Activated CD8-positive, alpha-beta T cell treated with anti-CD3 and anti-CD28 coated beads for 36 hours (primary cell): Measurements from ENCODE around the gene PHTF1. TPM values are rescaled to one million over a fixed set of nuclear protein-coding genes. Genes with fewer than 3 reads are reported as not detected.

Experiments used
- ATAC-seq: fragments of 200-7000 bp; cut with Tn5 transposase; one replicate; pipeline ENCODE4 v1.10.0; 2021; ENCODE audit warnings: mild to moderate bottlenecking, moderate library complexity
- CTCF ChIA-PET: fragments of 350-600 bp; sonication (Branson Sonifier 250); formaldehyde crosslinking; loops from one replicate; lab custom pipeline; 2021; ENCODE audit warnings: antibody characterized with exemption; lab: Charles Lee
- POLR2A ChIA-PET: fragments of 350-600 bp; sonication (Branson Sonifier 250); formaldehyde crosslinking; loops from one replicate; lab custom pipeline; 2021; ENCODE audit warnings: antibody characterized with exemption; lab: Charles Lee
- DNase-seq: peaks from one replicate; pipeline ENCODE4 v3.0.0-alpha.2; 2020
- H3K27ac Mint-ChIP-seq: one replicate; pipeline ENCODE4 v1.8.0; 2021; ENCODE audit warnings: mild to moderate bottlenecking, mixed read lengths
- H3K27me3 Mint-ChIP-seq: one replicate; pipeline ENCODE4 v1.8.0; 2021; ENCODE audit warnings: mixed read lengths
- H3K36me3 Mint-ChIP-seq: one replicate; pipeline ENCODE4 v1.8.0; 2021; ENCODE audit warnings: low read depth, mixed read lengths
- H3K4me1 Mint-ChIP-seq: one replicate; pipeline ENCODE4 v1.8.0; 2021; ENCODE audit warnings: low read depth, mixed read lengths
- H3K4me3 Mint-ChIP-seq: one replicate; pipeline ENCODE4 v1.8.0; 2021; ENCODE audit warnings: mild to moderate bottlenecking, moderate library complexity, mixed read lengths
- H3K9me3 Mint-ChIP-seq: one replicate; pipeline ENCODE4 v1.8.0; 2021; ENCODE audit warnings: mixed read lengths
- CTCF ChIP-seq: fragments of 200-600 bp; IDR thresholded peaks from one replicate; pipeline ENCODE4 v1.8.0; 2022; ENCODE audit warnings: antibody characterized with exemption, mild to moderate bottlenecking
- intact Hi-C: fragments of 100-400 bp; cut with micrococcal nuclease; formaldehyde crosslinking; loops from one replicate; pipeline ENCODE4 v1.10.0; 2022
- total RNA-seq, 2 experiments: library from RNA; stranded (reverse); gene quantifications; one replicate each; pipeline ENCODE4 v1.2.3, GENCODE V29; 2021

Gene PHTF1
- total RNA-seq, 2 experiments from 2014 or later, result 13.1 to 14.4 TPM

DNA sequence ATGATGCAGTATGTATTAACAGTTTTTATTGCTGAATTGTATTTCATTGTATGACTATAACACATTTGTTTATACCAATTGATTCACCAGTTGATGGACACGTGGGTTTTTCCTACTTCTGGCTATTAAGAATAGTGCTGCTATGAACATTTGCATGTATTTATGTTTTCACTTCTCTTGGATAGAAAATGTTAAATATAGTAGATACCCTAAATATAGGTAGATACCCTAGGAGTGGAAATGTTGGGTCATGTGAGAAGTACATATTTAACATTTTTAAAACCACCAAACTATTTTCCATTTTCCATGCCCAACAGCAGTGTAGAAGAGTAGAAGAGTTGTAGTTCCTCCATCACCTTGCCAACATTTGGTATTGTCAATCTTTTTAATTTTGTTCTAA lies 7.8 kb downstream of the PHTF1 start:
- no peaks in the 10 kb centered on the region for H3K27me3 Mint-ChIP-seq
- CTCF ChIA-PET, result no interaction called here
- DNase-seq (no peak), ATAC-seq (no peak)
- POLR2A ChIA-PET, result interaction anchor here (0.5 kb wide), 1 partner anchor 539 kb away, joined by 3 read pairs; no protein-coding TSS in a partner anchor
- H3K9me3 Mint-ChIP-seq, result no peaks in the 10 kb centered on the region
- TF ChIP-seq CTCF, result no peak
- peaks cover 21% of the 10 kb centered on the region for H3K36me3 Mint-ChIP-seq
- intact Hi-C loops, result no loop called here
- no peak overlapping the region for H3K4me3 Mint-ChIP-seq
- peaks cover 8% of the 10 kb centered on the region for H3K4me1 Mint-ChIP-seq
- H3K27ac Mint-ChIP-seq, result no peak overlapping the region

DNA sequence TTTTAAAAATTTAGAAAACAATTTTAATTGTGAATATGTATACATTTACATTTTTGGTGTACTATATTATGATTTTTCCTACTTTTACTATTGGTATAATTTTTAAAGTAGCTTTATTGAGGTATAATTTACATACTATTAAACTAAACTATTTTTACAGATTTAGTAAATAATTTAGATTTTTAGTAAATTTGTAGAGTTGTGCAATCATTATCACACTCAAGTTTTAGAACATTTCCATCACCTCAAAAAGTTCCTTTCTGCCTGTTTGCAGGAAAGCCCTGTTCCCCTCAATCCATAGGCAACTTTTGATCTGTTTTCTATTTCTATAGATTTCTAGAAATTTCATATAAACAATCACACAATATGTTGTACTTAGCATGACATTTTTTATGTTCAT lies 8.2 kb downstream of the PHTF1 start:
- ATAC-seq (no peak), DNase-seq (no peak)
- ChIA-PET CTCF (no interaction called here), POLR2A (interaction anchor here (0.5 kb wide), 1 partner anchor 538 kb away, joined by 3 read pairs; no protein-coding TSS in a partner anchor)
- H3K4me1 Mint-ChIP-seq, result peaks cover 4% of the 10 kb centered on the region
- peaks cover 17% of the 10 kb centered on the region for H3K36me3 Mint-ChIP-seq
- no peak overlapping the region for H3K27ac Mint-ChIP-seq
- no peak overlapping the region for H3K4me3 Mint-ChIP-seq
- no peaks in the 10 kb centered on the region for H3K9me3 Mint-ChIP-seq
- intact Hi-C loops, result no loop called here
- H3K27me3 Mint-ChIP-seq, result no peaks in the 10 kb centered on the region
- TF ChIP-seq CTCF, result no peak

- CTCF ChIA-PET, result no interaction called here
- Mint-ChIP-seq H3K27me3 (no peaks in the 10 kb centered on the region), H3K27ac (peak overlapping the region; percentile 34), H3K36me3 (peaks cover 11% of the 10 kb centered on the region), H3K4me3 (no peak overlapping the region), H3K4me1 (no peaks in the 10 kb centered on the region), H3K9me3 (no peaks in the 10 kb centered on the region)
- no peak for DNase-seq
- TF ChIP-seq CTCF, result no peak
- no peak for ATAC-seq
- intact Hi-C loops, result no loop called here
- POLR2A ChIA-PET, result interaction anchor here (0.7 kb wide), 1 partner anchor 113 kb away, joined by 3 read pairs; no protein-coding TSS in a partner anchor
Observed at GRCh38 chr1:113749402-113749801, 9.9 kb downstream of the PHTF1 start.

- H3K4me1 Mint-ChIP-seq, result peaks cover 4% of the 10 kb centered on the region
- no peak for TF ChIP-seq CTCF
- H3K27me3 Mint-ChIP-seq, result no peaks in the 10 kb centered on the region
- H3K27ac Mint-ChIP-seq, result no peak overlapping the region
- ChIA-PET CTCF (interaction anchor here (1.2 kb wide), 1 partner anchor 88 kb away, joined by 3 read pairs; no protein-coding TSS in a partner anchor), POLR2A (interaction anchor here (1.9 kb wide), 1 partner anchor 12 kb away, joined by 5 read pairs; the partner anchor contains the start of gene PHTF1)
- DNase-seq, result no peak
- H3K36me3 Mint-ChIP-seq, result peaks cover 8% of the 10 kb centered on the region
- H3K9me3 Mint-ChIP-seq, result no peaks in the 10 kb centered on the region
- H3K4me3 Mint-ChIP-seq, result no peak overlapping the region
- ATAC-seq, result no peak
- intact Hi-C loops, result no loop called here
Observed at GRCh38 chr1:113747376-113747775, 11.9 kb downstream of the PHTF1 start.

DNA sequence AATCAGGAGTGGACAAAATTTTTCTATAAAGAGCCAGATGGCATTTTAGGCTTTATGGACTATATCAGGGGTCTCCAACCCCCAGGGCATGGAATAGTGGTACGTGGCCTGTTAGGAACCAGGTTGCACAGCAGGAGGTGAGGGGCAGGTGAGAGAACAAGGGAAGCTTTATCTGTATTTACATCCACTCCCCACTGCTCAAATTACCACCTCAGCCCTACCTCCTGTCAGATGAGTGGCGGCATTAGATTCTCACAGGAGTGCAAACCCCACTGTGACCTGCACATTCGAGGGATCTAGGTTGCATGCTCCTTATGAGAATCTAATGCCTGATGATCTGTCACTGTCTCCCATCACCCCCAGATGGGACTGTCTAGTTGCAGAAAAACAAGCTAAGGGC lies 13.9 kb downstream of the PHTF1 start:
- Mint-ChIP-seq H3K4me3 (no peak overlapping the region), H3K27me3 (no peaks in the 10 kb centered on the region), H3K9me3 (no peaks in the 10 kb centered on the region), H3K4me1 (peaks cover 4% of the 10 kb centered on the region), H3K36me3 (peaks cover 9% of the 10 kb centered on the region), H3K27ac (no peak overlapping the region)
- intact Hi-C loops, result no loop called here
- no peak for TF ChIP-seq CTCF
- POLR2A ChIA-PET, result no interaction called here
- no peak for DNase-seq
- no peak for ATAC-seq
- CTCF ChIA-PET, result no interaction called here
